Measurements from ENCODE around the gene OR1L4.

The OR1L4 gene

DNA sequence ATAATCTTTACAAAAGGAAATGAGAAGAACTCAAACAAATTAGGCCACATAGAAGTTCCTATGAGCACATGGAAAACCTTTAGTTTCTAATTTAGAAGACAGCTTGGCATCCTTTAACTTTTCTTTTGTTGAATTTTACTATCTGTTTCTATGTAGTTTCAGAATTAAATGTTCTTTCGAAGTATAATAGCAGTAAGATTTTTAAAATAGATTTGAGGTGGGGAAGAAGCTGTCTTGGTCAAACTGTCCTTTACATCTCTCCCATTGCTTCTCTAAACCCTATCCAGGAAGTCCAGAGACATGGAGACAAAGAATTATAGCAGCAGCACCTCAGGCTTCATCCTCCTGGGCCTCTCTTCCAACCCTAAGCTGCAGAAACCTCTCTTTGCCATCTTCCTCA, at the start of gene OR1L4:
OR1L4 (plus strand) TSS at position 301 of the 400 bp plus-strand sequence; CDS start at position 301, 0 bp downstream.
- DNase-seq, result no peak
- intact Hi-C loops (cut with DNase I), result no loop called here

DNA sequence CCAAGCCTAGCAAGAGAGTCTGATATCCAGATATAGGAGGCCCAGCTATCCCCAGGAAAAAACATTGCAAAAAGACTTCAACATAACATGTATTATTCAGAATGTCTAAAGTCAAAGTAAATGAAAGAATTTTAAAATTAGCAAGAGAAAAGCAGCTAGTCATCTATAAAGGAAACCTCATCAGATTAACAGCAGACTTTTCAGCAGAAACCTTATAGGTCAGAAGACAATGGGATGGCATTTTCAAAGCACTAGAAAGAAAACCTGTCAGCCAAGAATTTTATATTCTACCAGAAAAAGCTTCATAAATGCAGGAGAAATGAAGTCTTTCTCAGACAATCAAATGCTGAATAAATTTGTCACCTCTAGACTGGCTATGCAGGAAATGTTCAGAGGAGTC, 38.9 kb upstream of the OR1L4 start:
- intact Hi-C loops (cut with DNase I), result no loop called here
- DNase-seq, result no peak

GRCh38 chr9:122695696-122696095, 28.1 kb upstream of the OR1L4 start:
- no peak for DNase-seq
- intact Hi-C loops (cut with DNase I), result no loop called here

GRCh38 chr9:122718038-122718437, 5.8 kb upstream of the OR1L4 start:
- intact Hi-C loops (cut with DNase I), result no loop called here
- DNase-seq, result no peak

DNA sequence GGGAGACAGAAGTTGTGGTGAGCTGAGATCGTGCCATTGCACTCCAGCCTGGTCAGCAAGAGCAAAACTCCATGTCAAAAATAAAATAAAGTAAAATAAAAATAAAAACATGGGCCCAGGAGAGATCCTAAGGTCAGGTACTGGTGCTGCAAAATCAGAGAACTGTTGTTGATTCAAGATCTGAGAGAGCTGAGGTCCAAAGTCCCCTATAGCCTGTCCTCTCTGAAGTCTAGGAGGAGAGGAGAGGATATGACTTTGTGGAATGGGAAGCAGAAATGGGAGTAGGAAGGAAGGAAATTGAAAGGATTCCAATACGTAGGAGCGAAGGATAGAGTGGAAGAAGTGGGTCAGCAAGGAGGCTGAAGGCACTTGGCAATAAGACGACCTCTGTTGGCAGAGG, 4.6 kb upstream of the OR1L4 start:
- no peak for DNase-seq
- intact Hi-C loops (cut with DNase I), result no loop called here

- DNase-seq, result no peak
- intact Hi-C loops (cut with DNase I), result no loop called here
These were observed 18.2 kb downstream of the OR1L4 start, which contains the start of gene OR1L6 for GRCh38 chr9:122742003-122742402. TSS of gene OR1L6 (plus strand) at chr9:122742303. CDS start at chr9:122749848, 7,545 bp downstream.

GRCh38 chr9:122754825-122755224, 31.0 kb downstream of the OR1L4 start:
- no peak for DNase-seq
- intact Hi-C loops (cut with DNase I), result no loop called here

- intact Hi-C loops (cut with DNase I), result no loop called here
- no peak for DNase-seq
These were observed 44.0 kb downstream of the OR1L4 start for GRCh38 chr9:122767817-122768216.

All from posterior cingulate gyrus (tissue), 11 donors.